HG03196 (cell line): ENCODE measurements around the gene GET3.

Experiments
- ATAC-seq: cut with Tn5 transposase; IDR thresholded peaks from one replicate; pipeline ENCODE4 v1.9.1; 2021; ENCODE audit not compliant: unreplicated experiment

Gene GET3

GRCh38 chr19:12778017-12778904, 41.0 kb downstream of the GET3 start:
- ATAC-seq, result no peak

GRCh38 chr19:12778905-12779161, 41.5 kb downstream of the GET3 start:
- ATAC-seq, result no peak

DNA sequence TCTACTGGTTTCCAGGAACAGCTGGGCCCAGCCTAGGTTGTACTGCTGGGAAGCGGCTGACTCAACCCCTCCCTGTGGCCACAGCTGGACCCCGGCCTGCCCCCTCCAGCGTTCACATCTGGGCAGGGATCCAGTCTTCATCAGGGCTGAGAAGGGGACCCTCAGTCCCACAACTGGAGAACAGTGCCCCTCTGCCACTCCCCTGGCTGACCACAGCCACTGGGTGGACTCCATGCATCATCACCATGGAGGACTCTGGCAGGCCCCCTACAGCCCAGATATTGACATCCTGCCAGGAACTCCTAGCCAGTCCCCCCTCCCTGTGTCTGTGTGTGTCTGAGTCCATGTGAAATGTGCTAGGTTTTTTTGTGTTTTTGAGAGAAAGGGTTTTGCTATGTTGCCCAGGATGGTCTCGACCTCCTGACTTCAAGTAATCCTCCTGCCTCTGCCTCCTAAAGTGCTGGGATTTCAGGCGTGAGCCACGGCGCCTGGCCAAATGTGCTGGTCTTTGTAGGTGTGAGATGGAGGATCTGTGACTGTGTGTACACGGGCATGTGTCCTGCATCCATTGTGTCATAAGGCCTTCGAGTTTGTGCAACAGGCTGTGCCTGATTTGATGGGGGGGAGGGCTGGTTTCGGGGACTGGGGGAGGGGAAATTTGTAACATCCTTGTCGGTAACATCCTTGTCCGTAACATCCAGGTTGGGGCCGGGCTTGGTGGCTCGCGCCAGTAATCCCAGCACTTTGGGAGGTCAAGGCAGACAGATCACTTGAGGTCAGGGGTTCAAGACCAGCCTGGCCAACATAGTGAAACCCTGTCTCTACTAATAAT, 42.1 kb downstream of the GET3 start:
- ATAC-seq, result no peak

- no peak for ATAC-seq
Observed at GRCh38 chr19:12782174-12782423, 44.8 kb downstream of the GET3 start.

DNA sequence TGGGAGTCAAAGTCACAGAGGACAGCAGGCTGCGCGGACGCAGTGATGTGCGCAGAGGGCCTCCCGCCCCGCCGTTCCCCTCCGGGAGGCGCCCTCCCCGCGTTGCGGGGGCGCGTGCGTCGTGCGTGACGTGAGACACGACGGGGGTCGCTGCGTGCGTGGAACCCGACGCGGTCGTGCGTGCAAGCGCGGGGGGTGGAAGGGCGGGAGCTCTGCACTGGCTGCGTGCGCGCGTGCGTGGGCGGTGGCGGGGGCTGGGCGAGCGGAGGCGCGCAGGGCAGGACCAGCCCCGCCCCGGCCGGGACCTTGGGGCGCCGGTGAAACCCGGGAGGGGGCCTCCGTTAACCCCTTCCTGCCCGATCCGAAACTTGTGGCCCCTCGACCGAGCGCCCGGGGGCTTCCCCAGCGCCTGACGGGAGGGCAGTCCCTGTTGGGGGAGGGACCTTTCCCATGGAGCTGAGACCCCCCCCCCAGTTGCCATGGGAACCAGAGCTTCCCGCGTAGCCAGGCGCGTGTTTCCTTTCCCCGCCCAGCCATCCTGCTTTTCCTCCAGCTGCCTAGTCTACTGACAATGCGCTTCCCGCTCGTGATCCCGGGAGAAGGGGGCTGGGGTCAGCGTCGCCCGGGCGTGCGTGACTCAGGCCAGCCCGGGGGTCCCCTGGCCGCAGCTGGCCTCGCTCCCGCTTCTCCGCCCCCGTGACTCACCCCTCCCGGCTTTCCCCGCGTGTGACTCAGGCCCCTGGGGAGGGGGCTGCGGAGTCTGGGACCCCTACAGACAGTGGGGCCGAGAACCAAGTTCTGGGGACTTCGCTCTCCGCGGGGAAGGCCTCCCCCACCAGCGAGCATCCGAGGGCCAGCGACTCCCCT, 45.4 kb downstream of the GET3 start:
- peak; percentile 28 for ATAC-seq

- no peak for ATAC-seq
Observed at GRCh38 chr19:12783291-12783848, 46.1 kb downstream of the GET3 start.

DNA sequence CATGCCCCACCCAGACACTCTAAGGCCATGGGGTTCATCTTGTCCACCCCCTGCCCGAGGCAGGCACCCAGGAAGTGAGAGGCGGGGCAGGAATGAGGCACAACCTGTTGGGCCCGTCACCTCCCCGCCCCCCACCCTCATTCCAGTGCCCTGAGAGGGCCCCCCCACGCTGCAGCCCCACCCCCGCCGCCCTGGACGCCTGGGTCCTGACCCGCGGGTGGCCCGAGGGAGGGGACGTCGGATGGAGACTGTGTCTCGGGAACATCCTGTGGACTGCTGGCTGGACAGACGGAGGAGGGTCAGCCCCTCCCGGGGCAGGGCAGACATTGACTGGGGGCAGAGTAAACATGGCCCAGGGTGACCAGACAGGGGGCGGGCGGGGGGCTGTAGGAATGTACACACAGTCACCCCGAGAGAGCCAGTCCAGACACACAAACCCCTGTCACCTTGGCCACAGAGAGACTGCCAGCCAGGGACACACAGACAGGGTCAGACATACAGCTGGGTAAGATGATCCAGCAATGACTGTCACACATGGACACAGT, 46.6 kb downstream of the GET3 start:
- no peak for ATAC-seq

GRCh38 chr19:12784394-12784870, 47.1 kb downstream of the GET3 start:
- ATAC-seq, result no peak

GRCh38 chr19:12784871-12785430, 47.7 kb downstream of the GET3 start:
- no peak for ATAC-seq

GRCh38 chr19:12785431-12786031, 48.2 kb downstream of the GET3 start:
- ATAC-seq, result no peak

GRCh38 chr19:12786141-12786870, 49.0 kb downstream of the GET3 start:
- no peak for ATAC-seq

DNA sequence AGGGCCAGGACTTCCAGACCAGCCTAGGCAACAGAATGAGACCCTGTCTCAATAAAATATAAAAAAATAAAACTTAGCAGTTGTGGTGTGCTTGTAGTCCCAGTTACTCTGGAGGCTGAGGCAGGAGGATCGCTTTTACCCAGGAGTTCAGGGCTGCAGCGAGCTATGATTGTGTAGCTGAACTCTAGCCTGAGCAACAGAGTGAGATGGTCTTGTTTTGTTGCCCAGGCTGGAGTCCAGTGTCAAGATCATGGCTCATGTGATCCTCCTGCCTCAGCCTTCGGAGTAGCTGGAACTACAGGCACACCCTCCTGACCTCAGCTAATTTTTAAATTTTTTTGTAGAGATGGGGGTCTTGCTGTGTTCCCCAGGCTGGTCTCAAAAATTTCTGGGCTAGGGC, 49.7 kb downstream of the GET3 start:
- ATAC-seq, result no peak

DNA sequence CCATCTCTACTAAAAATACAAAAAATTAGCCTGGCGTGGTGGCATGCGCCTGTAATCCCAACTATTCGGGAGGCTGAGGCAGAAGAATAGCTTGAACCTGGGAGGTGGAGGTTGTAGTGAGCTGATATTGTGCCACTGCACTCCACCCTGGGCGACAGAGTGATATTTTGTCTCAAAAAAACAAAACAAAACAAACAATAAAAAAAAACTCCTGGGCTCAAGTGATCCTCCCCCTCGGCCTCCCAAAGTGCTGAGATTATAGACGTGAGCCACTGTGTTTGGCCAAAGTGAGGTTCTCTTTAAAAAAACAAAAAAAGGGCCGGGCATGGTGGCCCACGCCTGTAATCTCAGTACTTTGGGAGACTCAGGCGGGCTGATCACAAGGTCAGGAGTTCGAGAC, 50.2 kb downstream of the GET3 start:
- ATAC-seq, result no peak

- ATAC-seq, result no peak
Observed at GRCh38 chr19:12788042-12788681, 50.9 kb downstream of the GET3 start.

- no peak for ATAC-seq
Observed at GRCh38 chr19:12788682-12789097, 51.4 kb downstream of the GET3 start.

DNA sequence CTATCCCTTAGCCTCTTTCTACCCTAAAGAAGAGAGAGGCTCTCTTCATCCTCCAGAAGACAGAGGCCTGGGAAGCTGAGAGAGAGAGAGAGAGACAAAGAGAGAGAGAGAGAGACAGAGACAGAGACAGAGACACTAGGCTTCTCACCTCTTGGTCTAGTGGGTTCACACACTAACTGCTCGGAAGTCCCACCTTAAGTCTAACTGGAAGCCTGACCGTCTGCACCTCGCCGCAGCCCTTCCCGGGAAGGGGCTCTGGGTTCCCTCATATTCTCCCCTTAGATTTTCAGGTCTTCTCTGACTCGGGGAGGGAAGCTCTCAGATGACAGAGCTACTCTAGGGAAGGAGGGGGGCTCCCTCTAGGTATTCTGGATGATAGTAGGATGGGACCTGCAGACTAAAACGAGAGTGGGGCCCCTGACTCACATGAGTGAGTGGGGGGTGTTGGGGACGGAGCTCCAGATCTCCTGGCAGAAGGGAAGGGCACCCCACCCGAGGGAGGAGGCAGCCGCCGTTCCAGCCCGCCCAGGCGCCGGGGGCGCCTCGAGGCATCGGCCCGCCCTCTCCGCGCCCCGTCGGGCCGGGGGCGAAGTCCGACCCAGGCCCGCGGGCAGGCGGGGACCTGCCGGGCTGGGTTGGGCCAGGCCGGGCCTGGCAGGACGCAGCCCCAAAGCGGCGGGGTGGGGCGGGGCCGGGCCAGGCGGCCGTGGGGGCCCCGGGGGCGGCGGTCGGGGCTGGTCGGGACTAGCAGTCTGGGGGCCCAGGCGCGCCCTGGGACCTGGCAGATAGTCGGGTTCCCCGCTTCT, 52.0 kb downstream of the GET3 start:
- ATAC-seq, result no peak

GRCh38 chr19:12789904-12790619, 52.8 kb downstream of the GET3 start:
- peak; percentile 32 for ATAC-seq
